Transverse colon (tissue), 4 donors: ENCODE data around the gene MRPL45. TPM values are rescaled to one million over a fixed set of nuclear protein-coding genes. Genes with fewer than 3 reads are reported as not detected.

Experiments used
- DNase-seq: peaks from one replicate; pipeline ENCODE4 v3.0.0-alpha.2; 2019
- H3K27ac ChIP-seq, 4 donors: fragments of 200-600 bp; sonication (generic); 2 replicates each; pipeline ENCODE4 v1.5.1; 2016 to 2018; ENCODE audit warnings: inconsistent platforms in 4 of 4
- H3K27me3 ChIP-seq: fragments of 200-600 bp; sonication (generic); 2 replicates; pipeline ENCODE4 v1.5.1; 2017; ENCODE audit warnings: inconsistent platforms
- H3K36me3 ChIP-seq, 4 donors: fragments of 200-600 bp; sonication (generic); 2 replicates each; pipeline ENCODE4 v1.5.1; 2017 to 2019; ENCODE audit warnings: inconsistent platforms in 4 of 4
- H3K4me1 ChIP-seq, 4 donors: fragments of 200-600 bp; sonication (generic); 2 replicates each; pipeline ENCODE4 v1.5.1; 2017 to 2020; ENCODE audit warnings: inconsistent platforms in 4 of 4
- H3K4me3 ChIP-seq, 4 donors: fragments of 200-600 bp; sonication (generic); 1 replicate in 1 of 4; 2 replicates in 3 of 4; pipeline versions ENCODE4 v1.5.1 to v1.6.1; 2017 to 2019; ENCODE audit warnings: inconsistent platforms in 4 of 4
- H3K9me3 ChIP-seq, 2 donors: fragments of 200-600 bp; sonication (generic); 2 replicates each; pipeline ENCODE4 v1.5.1; 2017 to 2019; ENCODE audit warnings: inconsistent platforms in 2 of 2
- CTCF ChIP-seq, 5 experiments: fragments of 200-600 bp in 3 of 5; fragments of 450-650 bp in 2 of 5; sonication (generic) in 3 of 5; IDR thresholded peaks; 1 replicate in 2 of 5; 2 replicates in 3 of 5; pipeline ENCODE4 v1.5.1; 2016 to 2017; ENCODE audit warnings: antibody characterized with exemption in 5 of 5, inconsistent platforms in 3 of 5, mild to moderate bottlenecking in 2 of 5, moderate library complexity in 1 of 5
- EP300 ChIP-seq: sonication (generic); formaldehyde crosslinking; IDR thresholded peaks from one replicate; pipeline ENCODE4 v1.6.1; 2017; ENCODE audit warnings: antibody characterized with exemption, low read depth
- POLR2A ChIP-seq: fragments of 450-650 bp; IDR thresholded peaks from one replicate; pipeline ENCODE4 v1.6.1; 2016; ENCODE audit warnings: antibody characterized with exemption, mild to moderate bottlenecking, moderate library complexity
- POLR2AphosphoS5 ChIP-seq, 3 donors: sonication (generic); formaldehyde crosslinking; IDR thresholded peaks; one replicate each; pipeline ENCODE4 v1.6.1; 2016; ENCODE audit warnings: antibody characterized with exemption in 3 of 3
- WGBS, 2 donors: methylation state at CpG; one replicate each; pipeline ENCODE4 v1.1.5; 2018; ENCODE audit warnings: low coverage in 1 of 2; 5-methylcytosine and 5-hydroxymethylcytosine counted together
- in situ Hi-C, 4 donors: fragments of 200-750 bp; cut with MboI; loops; one replicate each; pipeline versions ENCODE4 v1.15.0 to v1.15.1; 2017; ENCODE audit warnings: low sequenced_read_pairs in 3 of 4, low pct_ligation_motif_present in 1 of 4, low pct_unique_long_range_greater_than_20kb in 1 of 4
- intact Hi-C: fragments of 100-400 bp; cut with DNase I; formaldehyde crosslinking; loops from one replicate; pipeline ENCODE4 v1.15.1; 2023; ENCODE audit warnings: low total_unique reads
- total RNA-seq, 4 donors: library from RNA; depleted of rRNA; stranded (reverse); fragments of >200 nt; gene quantifications; one replicate each; pipeline ENCODE4 v1.1.0, GENCODE V29; 2016

MRPL45 gene
- total RNA-seq, 4 donors from 2014 or later: 5.2 to 30.8 (median 18.9) TPM

- in situ Hi-C loops: loop anchor here in 1 of 4 donors (5.0 kb wide), 1 partner anchor 59 kb away; no protein-coding TSS in a partner anchor
- peaks cover 9 to 49% (median 37%) of the 10 kb centered on the region in 4 donors for H3K4me1 ChIP-seq
Observed at GRCh38 chr17:38353668-38354067, 56.7 kb downstream of the MRPL45 start.

GRCh38 chr17:38354466-38354865 is 57.5 kb downstream of the MRPL45 start:
- H3K36me3 ChIP-seq: no peaks in the 10 kb centered on the region
- intact Hi-C loops (no loop called here), in situ Hi-C loops (loop anchor here in 1 of 4 donors (5.0 kb wide), 1 partner anchor 58 kb away; no protein-coding TSS in a partner anchor)
- 88% methylated on average over 7 of the region's 7 CpGs for WGBS, 2 donors
- H3K4me3 ChIP-seq: no peak overlapping the region
- no peaks in the 10 kb centered on the region for H3K9me3 ChIP-seq
- H3K4me1 ChIP-seq: peaks cover 8 to 57% (median 38%) of the 10 kb centered on the region in 4 donors
- DNase-seq: no peak
- no peak for TF ChIP-seq POLR2A
- TF ChIP-seq CTCF (IDR thresholded peaks at IDR 0.05): no peak
- no peak for TF ChIP-seq EP300
- TF ChIP-seq POLR2AphosphoS5 (IDR thresholded peaks at IDR 0.05): no peak
- peak overlapping the region in 2 of 4 donors; percentile 93 to 94 for H3K27ac ChIP-seq
- no peaks in the 10 kb centered on the region for H3K27me3 ChIP-seq

More at GRCh38 chr17:38353668-38354067, 56.7 kb downstream of the MRPL45 start:
- no peak for DNase-seq
- H3K4me3 ChIP-seq: peak overlapping the region in 2 of 4 donors; percentile 92 to 96
- TF ChIP-seq EP300: no peak
- no peak for TF ChIP-seq CTCF (IDR thresholded peaks at IDR 0.05)
- TF ChIP-seq POLR2AphosphoS5 (IDR thresholded peaks at IDR 0.05): no peak
- TF ChIP-seq POLR2A: no peak
- intact Hi-C loops: no loop called here
- no peaks in the 10 kb centered on the region for H3K27me3 ChIP-seq
- H3K36me3 ChIP-seq: no peaks in the 10 kb centered on the region
- WGBS, 2 donors: 83 to 87% methylated on average over 8 to 13 of the region's 13 CpGs
- H3K9me3 ChIP-seq: no peaks in the 10 kb centered on the region
- H3K27ac ChIP-seq: peak overlapping the region in 3 of 4 donors; percentile 93 to 94 (median 94)

GRCh38 chr17:38355251-38355650 is 58.3 kb downstream of the MRPL45 start:
- intact Hi-C loops: no loop called here
- 93 to 100% methylated on average over 1 to 4 of the region's 4 CpGs for WGBS, 2 donors
- Histone ChIP-seq H3K27me3 (no peaks in the 10 kb centered on the region), H3K9me3 (no peaks in the 10 kb centered on the region), H3K36me3 (no peaks in the 10 kb centered on the region), H3K27ac (peak overlapping the region in 1 of 4 donors; percentile 93), H3K4me3 (no peak overlapping the region), H3K4me1 (peaks cover 8 to 57% (median 38%) of the 10 kb centered on the region in 4 donors)
- no peak for DNase-seq
- in situ Hi-C loops: no loop called here
- no peak for TF ChIP-seq POLR2AphosphoS5 (IDR thresholded peaks at IDR 0.05)
- no peak for TF ChIP-seq CTCF (IDR thresholded peaks at IDR 0.05)
- no peak for TF ChIP-seq EP300
- TF ChIP-seq POLR2A: no peak

GRCh38 chr17:38357486-38358123 is 60.6 kb downstream of the MRPL45 start:
- no peaks in the 10 kb centered on the region for H3K9me3 ChIP-seq
- no peaks in the 10 kb centered on the region for H3K36me3 ChIP-seq
- WGBS, 2 donors: 22 to 38% methylated on average over 2 of the region's 2 CpGs
- H3K4me1 ChIP-seq: peaks cover 8 to 71% (median 34%) of the 10 kb centered on the region in 4 donors
- intact Hi-C loops: no loop called here
- H3K4me3 ChIP-seq: no peak overlapping the region
- H3K27me3 ChIP-seq: no peaks in the 10 kb centered on the region
- H3K27ac ChIP-seq: peak overlapping the region; percentile 10 to 93 (median 44)
- no peak for DNase-seq
- in situ Hi-C loops: no loop called here
- TF ChIP-seq POLR2A (no peak), EP300 (no peak), CTCF (IDR thresholded peaks at IDR 0.05) (no peak), POLR2AphosphoS5 (IDR thresholded peaks at IDR 0.05) (peak in 1 of 3 donors; percentile 25)
